SK-N-SH (cell line): ENCODE data around the gene COX4I1. TPM values are rescaled to one million over a fixed set of nuclear protein-coding genes. Genes with fewer than 3 reads are reported as not detected.

Experiments
- CTCF ChIA-PET: fragments of 300-600, 350-600 bp; formaldehyde crosslinking; extraction: SDS; loops from one replicate; lab custom pipeline; 2021; lab: Yijun Ruan, JAX
- POLR2A ChIA-PET: fragments of 350-600 bp; sonication (Branson Sonifier 250); formaldehyde crosslinking; extraction: SDS; loops from one replicate; lab custom pipeline; 2020; ENCODE audit warnings: antibody characterized with exemption, inconsistent platforms; lab: Yijun Ruan, JAX
- DNase-seq: peaks from one replicate; pipeline ENCODE4 v3.0.0; 2012
- H2AFZ ChIP-seq: fragments of 200-600 bp; sonication (generic); 2 replicates; pipeline ENCODE4 v1.8.1; 2016; ENCODE audit warnings: antibody characterized with exemption, mild to moderate bottlenecking, low read depth
- H3F3A ChIP-seq: fragments of 200-600 bp; sonication (generic); replicated peaks from 2 replicates; pipeline ENCODE3; 2016; ENCODE audit warnings: antibody characterized with exemption, mild to moderate bottlenecking; ENCODE audit not compliant: insufficient read depth
- H3K27ac ChIP-seq, 2 experiments: fragments of 200-500 bp in 1 of 2; fragments of 200-600 bp in 1 of 2; sonication (Bioruptor generic) in 1 of 2; sonication (generic), shearing (Covaris generic) in 1 of 2; 2 replicates each; pipeline versions ENCODE4 v1.5.1 to v1.6.1; 2014 to 2016; ENCODE audit warnings: low read depth in 2 of 2, inconsistent platforms in 1 of 2, low read length in 1 of 2, mild to moderate bottlenecking in 1 of 2, mixed read lengths in 1 of 2
- H3K27me3 ChIP-seq: fragments of 200-600 bp; sonication (generic), shearing (Covaris generic); 2 replicates; pipeline ENCODE4 v1.6.1; 2016; ENCODE audit warnings: mixed run types; ENCODE audit not compliant: insufficient read depth
- H3K36me3 ChIP-seq, 2 experiments: fragments of 200-500 bp in 1 of 2; fragments of 200-600 bp in 1 of 2; sonication (Bioruptor generic) in 1 of 2; sonication (generic) in 1 of 2; replicated peaks in 1 of 2; 2 replicates each; pipeline versions ENCODE3 to v1.5.1; 2014 to 2016; ENCODE audit warnings: low read length in 1 of 2, mild to moderate bottlenecking in 1 of 2; ENCODE audit not compliant: insufficient read depth in 2 of 2, control insufficient read depth in 1 of 2
- H3K4me1 ChIP-seq, 2 experiments: fragments of 200-500 bp in 1 of 2; fragments of 200-600 bp in 1 of 2; sonication (Bioruptor generic) in 1 of 2; sonication (generic), shearing (Covaris generic) in 1 of 2; 2 replicates each; pipeline versions ENCODE4 v1.5.1 to v1.6.1; 2014 to 2016; ENCODE audit warnings: low read depth in 1 of 2, low read length in 1 of 2, mixed run types in 1 of 2; ENCODE audit not compliant: insufficient read depth in 2 of 2, control insufficient read depth in 1 of 2
- H3K4me2 ChIP-seq: fragments of 200-600 bp; sonication (generic), shearing (Covaris generic); 2 replicates; pipeline ENCODE4 v1.6.1; 2017; ENCODE audit warnings: mixed run types
- H3K4me3 ChIP-seq, 2 experiments: fragments of 200-500 bp in 1 of 2; fragments of 200-600 bp in 1 of 2; sonication (Bioruptor generic) in 1 of 2; sonication (generic), shearing (Covaris generic) in 1 of 2; 2 replicates each; pipeline versions ENCODE4 v1.5.1 to v1.8.1; 2014 to 2016; ENCODE audit warnings: low read depth in 2 of 2, inconsistent platforms in 1 of 2, low read length in 1 of 2, mild to moderate bottlenecking in 1 of 2, mixed read lengths in 1 of 2, moderate library complexity in 1 of 2
- H3K79me2 ChIP-seq: fragments of 200-600 bp; sonication (generic); 2 replicates; pipeline ENCODE4 v1.8.1; 2017; ENCODE audit warnings: mild to moderate bottlenecking; ENCODE audit not compliant: insufficient read depth
- H3K9ac ChIP-seq: fragments of 200-600 bp; sonication (generic); 2 replicates; pipeline ENCODE4 v1.6.1; 2017; ENCODE audit warnings: mixed run types
- H3K9me2 ChIP-seq: fragments of 200-600 bp; sonication (generic); 2 replicates; pipeline ENCODE4 v1.6.1; 2017; ENCODE audit warnings: mixed run types
- H3K9me3 ChIP-seq: fragments of 200-600 bp; sonication (generic); 2 replicates; pipeline ENCODE4 v1.6.1; 2017; ENCODE audit warnings: mixed run types, mild to moderate bottlenecking, moderate library complexity
- H4K20me1 ChIP-seq: fragments of 200-600 bp; sonication (generic); 2 replicates; pipeline ENCODE4 v1.6.1; 2017; ENCODE audit warnings: mild to moderate bottlenecking, mixed run types; ENCODE audit not compliant: insufficient read depth
- ELF1 ChIP-seq: IDR thresholded peaks from 2 replicates; pipeline ENCODE4 v1.4.0; 2012
- FOXJ3 ChIP-seq: sonication (generic); formaldehyde crosslinking; IDR thresholded peaks from 2 replicates; pipeline ENCODE4 v1.5.1; 2020; ENCODE audit warnings: mild to moderate bottlenecking, missing genetic modification reagents
- FOXM1 ChIP-seq: IDR thresholded peaks from 2 replicates; pipeline ENCODE4 v1.4.0; 2012; ENCODE audit warnings: low read depth, mild to moderate bottlenecking
- GATA2 ChIP-seq: sonication (generic); formaldehyde crosslinking; IDR thresholded peaks from 2 replicates; pipeline ENCODE4 v1.5.0; 2020; ENCODE audit warnings: mild to moderate bottlenecking, missing genetic modification reagents
- MXI1 ChIP-seq: IDR thresholded peaks from 2 replicates; pipeline ENCODE4 v1.6.1; 2012; ENCODE audit warnings: mild to moderate bottlenecking, low read depth, low read length, improper control_type of control experiment
- NFIC ChIP-seq: IDR thresholded peaks from 2 replicates; pipeline ENCODE4 v1.4.0; 2012; ENCODE audit warnings: borderline replicate concordance
- NRF1 ChIP-seq: IDR thresholded peaks from 2 replicates; pipeline ENCODE4 v1.6.1; 2012; ENCODE audit warnings: low read depth, mild to moderate bottlenecking, low read length
- POLR2AphosphoS5 ChIP-seq: IDR thresholded peaks from 2 replicates; pipeline ENCODE4 v1.6.1; 2012; ENCODE audit warnings: low read depth, low read length
- RFX5 ChIP-seq: IDR thresholded peaks from 2 replicates; pipeline ENCODE4 v1.6.1; 2012; ENCODE audit warnings: mild to moderate bottlenecking, improper control_type of control experiment, low read length
- RXRA ChIP-seq: IDR thresholded peaks from 2 replicates; pipeline ENCODE4 v1.4.0; 2012; ENCODE audit warnings: low read depth, mild to moderate bottlenecking, borderline replicate concordance
- SIN3A ChIP-seq: IDR thresholded peaks from 2 replicates; pipeline ENCODE4 v1.6.1; 2012; ENCODE audit warnings: low read depth, mild to moderate bottlenecking, low read length, moderate library complexity, borderline replicate concordance
- TAF1 ChIP-seq: IDR thresholded peaks from 2 replicates; pipeline ENCODE4 v1.6.1; 2012; ENCODE audit warnings: low read depth, mild to moderate bottlenecking, low read length, moderate library complexity, borderline replicate concordance
- whole genome bisulfite sequencing: methylation state at CpG from one replicate; pipeline ENCODE4 v1.1.6; 2017; ENCODE audit warnings: low lambda C conversion rate; 5-methylcytosine and 5-hydroxymethylcytosine counted together
- polyA plus RNA-seq, 3 experiments: library from polyadenylated mRNA; depleted of rRNA; stranded (reverse); fragments of >200 nt; gene quantifications; 2 replicates each; pipeline ENCODE4 v1.2.3, GENCODE V29; 2012
- TF ChIP-seq, protein P1 (sequence below): IDR thresholded peaks from 2 replicates; pipeline ENCODE4 v1.6.1; 2012; ENCODE audit warnings: mild to moderate bottlenecking, low read depth, low read length, moderate library complexity
- TF ChIP-seq, protein P2 (sequence below): fragments of 150-350 bp; IDR thresholded peaks from 2 replicates; pipeline ENCODE4 v1.6.1; 2017; ENCODE audit warnings: antibody characterized with exemption, low read length, low read depth, borderline replicate concordance
- TF ChIP-seq, protein P3 (sequence below): fragments of 200-600 bp; sonication (generic); IDR thresholded peaks from 2 replicates; pipeline ENCODE4 v1.6.1; 2017; ENCODE audit warnings: antibody characterized with exemption, mild to moderate bottlenecking, moderate library complexity

The COX4I1 gene
- polyA plus RNA-seq, 1 of the 3 experiments (the other 2 are of a cell fraction), result 1,294 TPM

DNA sequence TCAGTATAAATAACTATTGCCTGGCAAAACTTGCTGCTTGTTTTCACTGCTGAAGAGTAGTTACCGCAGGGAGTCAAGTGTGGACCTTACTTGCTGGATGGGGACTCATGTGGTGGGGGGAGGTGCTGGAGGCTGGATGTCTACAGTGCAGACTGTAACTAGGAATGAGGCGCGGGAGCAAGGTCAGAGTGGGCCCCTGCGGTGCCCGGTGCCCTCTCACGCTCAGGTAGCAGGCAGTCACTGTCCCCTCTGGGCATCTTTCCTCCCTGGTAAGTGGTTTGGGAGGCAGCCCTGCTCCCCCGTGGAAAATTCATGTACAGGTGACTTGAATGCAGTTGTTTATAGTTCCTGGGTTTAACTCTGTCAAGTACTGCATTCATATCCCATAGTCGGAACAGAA is 4.8 kb upstream of the COX4I1 start:
- ChIA-PET CTCF (interaction anchor here (0.7 to 1.4 kb wide), 2 partner anchors 25 to 35 kb away, joined by 3 read pairs; no protein-coding TSS in a partner anchor), POLR2A (no interaction called here)
- WGBS, result 84% methylated on average over 4 of the region's 8 CpGs
- no peak overlapping the region for H2AFZ ChIP-seq
- H3K79me2 ChIP-seq, result peaks cover 100% of the 10 kb centered on the region
- peaks cover 4 to 7% of the 10 kb centered on the region in 2 experiments; a peak in 1 of 4 replicates for H3K4me1 ChIP-seq
- no peak overlapping the region for H3K4me2 ChIP-seq
- H3F3A ChIP-seq, result no peaks in the 10 kb centered on the region
- no peaks in the 10 kb centered on the region for H3K9me3 ChIP-seq
- DNase-seq, result no peak
- peaks cover 81% of the 10 kb centered on the region for H4K20me1 ChIP-seq
- no peak overlapping the region for H3K4me3 ChIP-seq
- TF ChIP-seq RFX5 (no peak), NFIC (no peak), GATA2 (CRISPR knock-in tag) (no peak), ELF1 (no peak), TAF1 (no peak), NRF1 (no peak), FOXM1 (no peak), MXI1 (no peak), RXRA (no peak), SIN3A (no peak), POLR2AphosphoS5 (no peak), FOXJ3 (CRISPR knock-in tag) (no peak)
- TF ChIP-seq, protein P1, sequence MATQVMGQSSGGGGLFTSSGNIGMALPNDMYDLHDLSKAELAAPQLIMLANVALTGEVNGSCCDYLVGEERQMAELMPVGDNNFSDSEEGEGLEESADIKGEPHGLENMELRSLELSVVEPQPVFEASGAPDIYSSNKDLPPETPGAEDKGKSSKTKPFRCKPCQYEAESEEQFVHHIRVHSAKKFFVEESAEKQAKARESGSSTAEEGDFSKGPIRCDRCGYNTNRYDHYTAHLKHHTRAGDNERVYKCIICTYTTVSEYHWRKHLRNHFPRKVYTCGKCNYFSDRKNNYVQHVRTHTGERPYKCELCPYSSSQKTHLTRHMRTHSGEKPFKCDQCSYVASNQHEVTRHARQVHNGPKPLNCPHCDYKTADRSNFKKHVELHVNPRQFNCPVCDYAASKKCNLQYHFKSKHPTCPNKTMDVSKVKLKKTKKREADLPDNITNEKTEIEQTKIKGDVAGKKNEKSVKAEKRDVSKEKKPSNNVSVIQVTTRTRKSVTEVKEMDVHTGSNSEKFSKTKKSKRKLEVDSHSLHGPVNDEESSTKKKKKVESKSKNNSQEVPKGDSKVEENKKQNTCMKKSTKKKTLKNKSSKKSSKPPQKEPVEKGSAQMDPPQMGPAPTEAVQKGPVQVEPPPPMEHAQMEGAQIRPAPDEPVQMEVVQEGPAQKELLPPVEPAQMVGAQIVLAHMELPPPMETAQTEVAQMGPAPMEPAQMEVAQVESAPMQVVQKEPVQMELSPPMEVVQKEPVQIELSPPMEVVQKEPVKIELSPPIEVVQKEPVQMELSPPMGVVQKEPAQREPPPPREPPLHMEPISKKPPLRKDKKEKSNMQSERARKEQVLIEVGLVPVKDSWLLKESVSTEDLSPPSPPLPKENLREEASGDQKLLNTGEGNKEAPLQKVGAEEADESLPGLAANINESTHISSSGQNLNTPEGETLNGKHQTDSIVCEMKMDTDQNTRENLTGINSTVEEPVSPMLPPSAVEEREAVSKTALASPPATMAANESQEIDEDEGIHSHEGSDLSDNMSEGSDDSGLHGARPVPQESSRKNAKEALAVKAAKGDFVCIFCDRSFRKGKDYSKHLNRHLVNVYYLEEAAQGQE, result no peak
- TF ChIP-seq, protein P2, sequence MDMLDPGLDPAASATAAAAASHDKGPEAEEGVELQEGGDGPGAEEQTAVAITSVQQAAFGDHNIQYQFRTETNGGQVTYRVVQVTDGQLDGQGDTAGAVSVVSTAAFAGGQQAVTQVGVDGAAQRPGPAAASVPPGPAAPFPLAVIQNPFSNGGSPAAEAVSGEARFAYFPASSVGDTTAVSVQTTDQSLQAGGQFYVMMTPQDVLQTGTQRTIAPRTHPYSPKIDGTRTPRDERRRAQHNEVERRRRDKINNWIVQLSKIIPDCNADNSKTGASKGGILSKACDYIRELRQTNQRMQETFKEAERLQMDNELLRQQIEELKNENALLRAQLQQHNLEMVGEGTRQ, result no peak
- TF ChIP-seq, protein P3, sequence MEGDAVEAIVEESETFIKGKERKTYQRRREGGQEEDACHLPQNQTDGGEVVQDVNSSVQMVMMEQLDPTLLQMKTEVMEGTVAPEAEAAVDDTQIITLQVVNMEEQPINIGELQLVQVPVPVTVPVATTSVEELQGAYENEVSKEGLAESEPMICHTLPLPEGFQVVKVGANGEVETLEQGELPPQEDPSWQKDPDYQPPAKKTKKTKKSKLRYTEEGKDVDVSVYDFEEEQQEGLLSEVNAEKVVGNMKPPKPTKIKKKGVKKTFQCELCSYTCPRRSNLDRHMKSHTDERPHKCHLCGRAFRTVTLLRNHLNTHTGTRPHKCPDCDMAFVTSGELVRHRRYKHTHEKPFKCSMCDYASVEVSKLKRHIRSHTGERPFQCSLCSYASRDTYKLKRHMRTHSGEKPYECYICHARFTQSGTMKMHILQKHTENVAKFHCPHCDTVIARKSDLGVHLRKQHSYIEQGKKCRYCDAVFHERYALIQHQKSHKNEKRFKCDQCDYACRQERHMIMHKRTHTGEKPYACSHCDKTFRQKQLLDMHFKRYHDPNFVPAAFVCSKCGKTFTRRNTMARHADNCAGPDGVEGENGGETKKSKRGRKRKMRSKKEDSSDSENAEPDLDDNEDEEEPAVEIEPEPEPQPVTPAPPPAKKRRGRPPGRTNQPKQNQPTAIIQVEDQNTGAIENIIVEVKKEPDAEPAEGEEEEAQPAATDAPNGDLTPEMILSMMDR, result no peak
- H3K9me2 ChIP-seq, result no peaks in the 10 kb centered on the region
- H3K27me3 ChIP-seq, result no peaks in the 10 kb centered on the region
- peaks cover 38 to 39% of the 10 kb centered on the region in 2 experiments for H3K36me3 ChIP-seq
- no peak overlapping the region for H3K9ac ChIP-seq
- H3K27ac ChIP-seq, result no peak overlapping the region
